Heart left ventricle (tissue), 16 donors: Measurements from ENCODE around the gene TBC1D19. TPM values are rescaled to one million over a fixed set of nuclear protein-coding genes. Genes with fewer than 3 reads are reported as not detected.

ENCODE experiments used
- ATAC-seq, 4 donors: fragments of 200-7000 bp; cut with Tn5 transposase; one replicate each; pipeline ENCODE4 v1.9.1; 2020 to 2022; ENCODE audit warnings: moderate library complexity in 4 of 4, mild to moderate bottlenecking in 3 of 4, moderate number of reproducible peaks in 1 of 4
- DNase-seq, 5 donors: peaks; one replicate each; pipeline ENCODE4 v3.0.0-alpha.2; 2020
- H3K27ac ChIP-seq, 12 donors: fragments of 200-600 bp; sonication (generic) in 4 of 12; one replicate each; pipeline versions ENCODE4 v1.5.0 to v1.8.0; 2016 to 2022; ENCODE audit warnings: mild to moderate bottlenecking in 2 of 12
- H3K27me3 ChIP-seq, 9 donors: fragments of 200-600 bp; sonication (generic) in 2 of 9; one replicate each; pipeline versions ENCODE4 v1.5.1 to v1.8.0; 2016 to 2022; ENCODE audit warnings: mild to moderate bottlenecking in 3 of 9
- H3K36me3 ChIP-seq, 9 donors: fragments of 200-600 bp; sonication (generic) in 2 of 9; one replicate each; pipeline versions ENCODE4 v1.5.0 to v1.8.0; 2018 to 2022; ENCODE audit warnings: mild to moderate bottlenecking in 2 of 9
- H3K4me1 ChIP-seq, 12 donors: fragments of 200-600 bp; sonication (generic) in 4 of 12; one replicate each; pipeline versions ENCODE4 v1.5.0 to v1.8.0; 2016 to 2022; ENCODE audit warnings: mild to moderate bottlenecking in 3 of 12
- H3K4me3 ChIP-seq, 12 donors: fragments of 200-600 bp; sonication (generic) in 4 of 12; one replicate each; pipeline versions ENCODE4 v1.5.0 to v1.8.0; 2017 to 2022; ENCODE audit warnings: mild to moderate bottlenecking in 9 of 12, moderate library complexity in 4 of 12
- H3K9me3 ChIP-seq, 12 donors: fragments of 200-600 bp; sonication (generic) in 4 of 12; one replicate each; pipeline versions ENCODE4 v1.5.0 to v1.8.0; 2016 to 2022; ENCODE audit warnings: mild to moderate bottlenecking in 1 of 12
- POLR2A ChIP-seq, 2 donors: fragments of 450-650 bp; IDR thresholded peaks; one replicate each; pipeline ENCODE4 v1.6.1; 2017; ENCODE audit warnings: antibody characterized with exemption in 2 of 2, mild to moderate bottlenecking in 2 of 2, moderate library complexity in 2 of 2
- WGBS, 4 donors: extraction: QIAGEN DNeasy Blood & Tissue Kit in 2 of 4; methylation state at CpG; one replicate each; pipeline versions ENCODE4 v1.1.5 to v1.1.7; 2013 to 2018; 5-methylcytosine and 5-hydroxymethylcytosine counted together
- intact Hi-C, 10 donors: fragments of 100-400 bp; cut with DNase I; formaldehyde crosslinking; loops; one replicate each; pipeline versions ENCODE4 v1.11.1 to v1.14.2; 2022
- polyA plus RNA-seq, 2 donors: library from polyadenylated mRNA; stranded (reverse); fragments of 200-250 nt; gene quantifications; one replicate each; pipeline ENCODE4 v1.2.3, GENCODE V29; 2013
- total RNA-seq, 9 donors: library from RNA; depleted of rRNA in 2 of 9; stranded (reverse); fragments of >200 nt in 2 of 9; fragmentation: NEBNext Ultra II Directional in 3 of 9; extraction: Animal tissue kit (Norgen Biotek cat#: 25700) in 3 of 9; gene quantifications; one replicate each; pipeline versions ENCODE4 v1.1.0 to v1.2.4, GENCODE V29; 2016 to 2023
- TF ChIP-seq, protein P1 (sequence below), 12 donors: fragments of 200-600 bp; sonication (generic) in 4 of 12; IDR thresholded peaks; one replicate each; pipeline versions ENCODE4 v1.5.0 to v1.8.0; 2018 to 2022; ENCODE audit warnings: antibody characterized with exemption in 12 of 12, mild to moderate bottlenecking in 5 of 12
- donor health status: ischemic (EF 13 %, LVEDD 7.1; RV severe dilation, severe dysfunction).
- donor health status: healthy with polysubstance abuse.
- donor health status: DM: no; HTN: yes; CAD: no.
- donor health status: DM: no; HTN: no; CAD: no.
- donor health status: ischemic (EF 25% LVEDD 6.9; RV normal size, moderate dysfunction).
- donor health status: ischemic (EF 25% LVEDD 5.7; RV mildly dilated, moderate dysfunction).
- donor health status: healthy.
- donor health status: DM: yes; HTN: yes; CAD: no.
- donor health status: ischemic (EF 35%, LVEDD 5.7; RV mildly dilated, moderate dysfunction).
- donor health status: nonischemic (EF 11% LVEDD 7.7; RV severe dilation, severe dysfunction).
- donor health status: DM: yes; HTN: yes; CAD: no.
- donor health status: PGD.
- donor health status: ischemic (EF 29% LVEDD 5.4; RV normal size, mild dysfunction).
- donor health status: nonischemic (EF 23%, LVEDD 6.1; RV moderate dilation, normal function).

Gene TBC1D19
- total and polyA plus RNA-seq, 11 donors, result 1.7 to 10.9 (median 9.2) TPM

DNA sequence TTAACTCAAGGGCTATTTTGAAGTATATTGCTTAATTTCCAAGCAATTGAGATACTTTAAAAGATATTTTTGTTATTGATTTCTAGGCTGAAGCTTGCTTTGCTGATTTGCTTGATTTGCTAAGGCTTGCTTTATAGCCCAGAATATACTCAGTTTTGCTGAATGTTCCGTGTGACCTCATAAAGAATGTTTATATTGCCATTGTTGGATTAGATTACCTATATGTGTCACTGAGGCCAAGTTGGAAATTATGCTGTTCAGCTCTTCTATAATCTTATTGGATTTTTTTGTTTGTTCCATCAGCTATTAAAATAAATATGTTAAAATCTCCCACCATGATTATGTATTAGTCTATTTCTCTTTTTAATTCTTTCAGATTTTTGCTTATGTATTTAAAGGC lies 13.0 kb downstream of the TBC1D19 start:
- Histone ChIP-seq H3K27ac (no peak overlapping the region), H3K4me3 (no peak overlapping the region), H3K27me3 (no peaks in the 10 kb centered on the region), H3K4me1 (no peaks in the 10 kb centered on the region), H3K36me3 (no peaks in the 10 kb centered on the region), H3K9me3 (peaks cover 0 to 7% (median 0%) of the 10 kb centered on the region in 12 donors)
- ATAC-seq (no peak), DNase-seq (no peak)
- TF ChIP-seq, protein P1, sequence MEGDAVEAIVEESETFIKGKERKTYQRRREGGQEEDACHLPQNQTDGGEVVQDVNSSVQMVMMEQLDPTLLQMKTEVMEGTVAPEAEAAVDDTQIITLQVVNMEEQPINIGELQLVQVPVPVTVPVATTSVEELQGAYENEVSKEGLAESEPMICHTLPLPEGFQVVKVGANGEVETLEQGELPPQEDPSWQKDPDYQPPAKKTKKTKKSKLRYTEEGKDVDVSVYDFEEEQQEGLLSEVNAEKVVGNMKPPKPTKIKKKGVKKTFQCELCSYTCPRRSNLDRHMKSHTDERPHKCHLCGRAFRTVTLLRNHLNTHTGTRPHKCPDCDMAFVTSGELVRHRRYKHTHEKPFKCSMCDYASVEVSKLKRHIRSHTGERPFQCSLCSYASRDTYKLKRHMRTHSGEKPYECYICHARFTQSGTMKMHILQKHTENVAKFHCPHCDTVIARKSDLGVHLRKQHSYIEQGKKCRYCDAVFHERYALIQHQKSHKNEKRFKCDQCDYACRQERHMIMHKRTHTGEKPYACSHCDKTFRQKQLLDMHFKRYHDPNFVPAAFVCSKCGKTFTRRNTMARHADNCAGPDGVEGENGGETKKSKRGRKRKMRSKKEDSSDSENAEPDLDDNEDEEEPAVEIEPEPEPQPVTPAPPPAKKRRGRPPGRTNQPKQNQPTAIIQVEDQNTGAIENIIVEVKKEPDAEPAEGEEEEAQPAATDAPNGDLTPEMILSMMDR (IDR thresholded peaks at IDR 0.05), result no peak
- TF ChIP-seq POLR2A (IDR thresholded peaks at IDR 0.05), result no peak
- WGBS, 4 donors, result 88 to 95% (median 90%) methylated on average over 1 of the region's 1 CpG
- intact Hi-C loops, result no loop called here

DNA sequence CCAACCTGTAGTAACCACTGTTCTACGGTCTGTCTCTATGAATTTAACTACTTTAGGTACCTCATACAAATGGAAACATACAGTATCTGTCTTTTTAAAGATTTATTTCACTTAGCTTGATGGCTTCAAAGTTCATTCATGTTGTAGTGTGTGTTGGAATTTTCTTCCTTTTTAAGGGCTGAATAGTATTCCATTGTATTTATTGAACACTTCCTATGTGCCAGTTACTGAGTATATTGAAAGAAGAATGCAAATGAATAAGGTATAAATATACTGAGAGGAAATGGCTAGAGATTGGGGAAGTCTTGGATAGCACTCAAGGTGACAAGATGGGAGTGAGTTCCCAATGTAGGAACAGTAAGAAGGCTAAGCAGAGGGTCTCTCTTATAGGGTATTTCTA lies 17.3 kb downstream of the TBC1D19 start:
- no peak for DNase-seq
- Histone ChIP-seq H3K4me1 (no peaks in the 10 kb centered on the region), H3K27me3 (no peaks in the 10 kb centered on the region), H3K27ac (no peak overlapping the region), H3K4me3 (no peak overlapping the region), H3K36me3 (no peaks in the 10 kb centered on the region), H3K9me3 (peaks cover 0 to 7% (median 0%) of the 10 kb centered on the region in 12 donors)
- WGBS, 4 donors, result 98 to 100% (median 99%) methylated on average over 1 of the region's 1 CpG
- no peak for ATAC-seq
- intact Hi-C loops, result no loop called here
- no peak for TF ChIP-seq POLR2A (IDR thresholded peaks at IDR 0.05)

DNA sequence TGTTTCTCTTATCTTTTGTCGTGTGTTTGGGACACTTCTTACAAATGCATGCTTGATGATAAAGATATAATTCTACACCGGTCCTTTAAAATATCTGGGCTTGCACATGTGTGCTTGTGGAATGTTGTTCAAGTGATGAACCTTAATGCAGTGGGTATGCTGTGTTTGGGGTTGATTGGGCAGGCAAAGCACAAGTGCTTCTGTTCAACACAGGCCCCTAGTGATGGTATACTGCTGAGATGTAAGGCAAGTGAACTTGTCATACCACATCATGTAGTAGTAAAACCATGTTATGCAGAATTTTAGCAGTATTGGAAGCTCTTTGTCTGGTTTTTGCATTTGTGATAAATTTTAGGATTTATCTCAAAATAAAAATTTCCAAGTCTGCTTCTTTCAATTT lies 23.9 kb downstream of the TBC1D19 start:
- Histone ChIP-seq H3K4me3 (no peak overlapping the region), H3K27ac (no peak overlapping the region), H3K4me1 (peaks cover 0 to 19% (median 4%) of the 10 kb centered on the region in 12 donors), H3K9me3 (peaks cover 0 to 3% (median 0%) of the 10 kb centered on the region in 12 donors), H3K36me3 (no peaks in the 10 kb centered on the region), H3K27me3 (no peaks in the 10 kb centered on the region)
- DNase-seq (no peak), ATAC-seq (no peak)
- intact Hi-C loops, result no loop called here
- no peak for TF ChIP-seq POLR2A (IDR thresholded peaks at IDR 0.05)
- TF ChIP-seq, protein P1 (IDR thresholded peaks at IDR 0.05), result no peak
- WGBS, 4 donors, result 34 to 38% (median 34%) methylated on average over 2 of the region's 2 CpGs

DNA sequence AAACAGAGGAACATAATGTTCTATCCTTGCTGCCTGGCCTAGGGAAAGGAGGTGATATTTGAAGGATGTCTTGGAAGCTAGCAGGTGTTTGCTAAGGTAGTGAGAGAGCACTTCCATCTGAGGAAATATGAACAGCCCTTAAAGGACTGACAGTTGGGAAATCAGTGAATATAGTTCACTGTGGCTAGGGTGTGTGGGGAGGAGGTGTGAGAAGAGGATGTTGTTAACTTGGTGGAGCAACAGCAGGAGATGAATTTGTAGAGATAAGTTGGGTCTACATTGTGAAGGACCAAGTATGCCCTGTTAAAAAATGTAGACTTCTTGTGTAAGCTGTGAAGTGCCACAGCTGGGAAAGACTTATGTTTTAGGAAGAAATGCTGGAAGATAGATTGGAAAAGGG lies 25.5 kb downstream of the TBC1D19 start:
- Histone ChIP-seq H3K27ac (no peak overlapping the region), H3K4me1 (peaks cover 0 to 19% (median 4%) of the 10 kb centered on the region in 12 donors), H3K36me3 (peaks cover 0 to under 1% (median 0%) of the 10 kb centered on the region in 9 donors), H3K4me3 (no peak overlapping the region), H3K9me3 (peaks cover 0 to 3% (median 0%) of the 10 kb centered on the region in 12 donors), H3K27me3 (no peaks in the 10 kb centered on the region)
- ATAC-seq (no peak), DNase-seq (no peak)
- TF ChIP-seq, protein P1 (IDR thresholded peaks at IDR 0.05), result no peak
- no peak for TF ChIP-seq POLR2A (IDR thresholded peaks at IDR 0.05)
- intact Hi-C loops, result no loop called here

DNA sequence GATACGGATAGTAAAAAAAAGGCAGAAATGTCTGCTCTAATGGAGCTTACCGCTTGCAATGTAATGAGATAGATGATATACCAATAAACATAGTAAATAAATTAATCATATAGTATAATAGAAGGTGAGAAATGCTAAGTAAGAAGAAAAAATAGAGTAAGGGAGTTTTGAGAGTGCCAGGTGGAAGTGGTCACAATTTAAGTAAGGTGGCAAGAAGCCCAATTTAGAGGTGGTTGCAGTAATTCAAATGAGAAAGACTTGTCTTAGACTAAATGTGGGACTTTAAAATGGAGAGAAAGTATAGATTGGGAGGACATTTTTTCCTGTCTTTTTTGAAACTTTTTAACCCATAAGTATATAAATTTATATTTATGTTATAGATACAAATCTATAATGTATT lies 26.0 kb downstream of the TBC1D19 start:
- DNase-seq, result no peak
- 97 to 98% (median 97%) methylated on average over 2 of the region's 2 CpGs for WGBS, 4 donors

More for the DNA sequence above, 26.0 kb downstream of the TBC1D19 start:
- peaks cover 0 to 5% (median 0%) of the 10 kb centered on the region in 9 donors for H3K36me3 ChIP-seq
- peaks cover 0 to 3% (median 0%) of the 10 kb centered on the region in 12 donors for H3K9me3 ChIP-seq
- no peaks in the 10 kb centered on the region for H3K27me3 ChIP-seq
- TF ChIP-seq, protein P1 (IDR thresholded peaks at IDR 0.05), result no peak
- TF ChIP-seq POLR2A (IDR thresholded peaks at IDR 0.05), result no peak
- no peak overlapping the region for H3K27ac ChIP-seq
- no peak for ATAC-seq
- H3K4me1 ChIP-seq, result peaks cover 0 to 19% (median 4%) of the 10 kb centered on the region in 12 donors
- intact Hi-C loops, result no loop called here
- no peak overlapping the region for H3K4me3 ChIP-seq
